Tibial nerve (tissue), 4 donors: ENCODE data around the gene CACYBP.

Source experiments
- EP300 ChIP-seq, 2 donors: sonication (generic); formaldehyde crosslinking; IDR thresholded peaks; one replicate each; pipeline ENCODE4 v1.6.1; 2017; ENCODE audit warnings: antibody characterized with exemption in 2 of 2, mild to moderate bottlenecking in 1 of 2
- POLR2A ChIP-seq, 2 donors: fragments of 450-650 bp; IDR thresholded peaks; one replicate each; pipeline ENCODE4 v1.6.1; 2017; ENCODE audit warnings: antibody characterized with exemption in 2 of 2, mild to moderate bottlenecking in 2 of 2, moderate library complexity in 2 of 2
- TF ChIP-seq, protein P1 (sequence below), 5 experiments: fragments of 200-600 bp in 3 of 5; fragments of 450-650 bp in 2 of 5; sonication (generic) in 3 of 5; IDR thresholded peaks; one replicate each; pipeline ENCODE4 v1.5.1; 2016 to 2019; ENCODE audit warnings: antibody characterized with exemption in 5 of 5, mild to moderate bottlenecking in 3 of 5, moderate library complexity in 2 of 5

DNA sequence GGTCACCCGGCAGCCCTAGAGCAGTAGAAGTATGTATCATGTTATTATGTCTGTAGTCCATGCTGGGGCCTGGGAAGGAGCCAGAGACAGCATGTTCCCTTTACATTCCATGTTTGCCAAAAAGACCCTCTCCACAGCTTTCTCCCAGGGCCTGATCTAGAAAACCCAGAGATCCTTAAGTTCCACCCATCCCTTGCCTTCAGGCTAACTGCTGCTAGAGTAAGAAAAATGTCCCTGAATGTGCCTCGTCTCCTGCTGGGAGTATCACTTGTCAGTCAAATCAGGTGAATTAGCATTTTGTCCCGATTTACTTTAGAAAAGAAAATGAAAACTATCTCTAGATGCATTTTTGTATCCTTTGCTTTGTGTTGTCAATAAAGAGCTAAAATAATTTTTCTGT, 36.7 kb downstream of the CACYBP start:
- TF ChIP-seq EP300 (IDR thresholded peaks at IDR 0.05) (no peak), POLR2A (IDR thresholded peaks at IDR 0.05) (no peak)
- TF ChIP-seq, protein P1, sequence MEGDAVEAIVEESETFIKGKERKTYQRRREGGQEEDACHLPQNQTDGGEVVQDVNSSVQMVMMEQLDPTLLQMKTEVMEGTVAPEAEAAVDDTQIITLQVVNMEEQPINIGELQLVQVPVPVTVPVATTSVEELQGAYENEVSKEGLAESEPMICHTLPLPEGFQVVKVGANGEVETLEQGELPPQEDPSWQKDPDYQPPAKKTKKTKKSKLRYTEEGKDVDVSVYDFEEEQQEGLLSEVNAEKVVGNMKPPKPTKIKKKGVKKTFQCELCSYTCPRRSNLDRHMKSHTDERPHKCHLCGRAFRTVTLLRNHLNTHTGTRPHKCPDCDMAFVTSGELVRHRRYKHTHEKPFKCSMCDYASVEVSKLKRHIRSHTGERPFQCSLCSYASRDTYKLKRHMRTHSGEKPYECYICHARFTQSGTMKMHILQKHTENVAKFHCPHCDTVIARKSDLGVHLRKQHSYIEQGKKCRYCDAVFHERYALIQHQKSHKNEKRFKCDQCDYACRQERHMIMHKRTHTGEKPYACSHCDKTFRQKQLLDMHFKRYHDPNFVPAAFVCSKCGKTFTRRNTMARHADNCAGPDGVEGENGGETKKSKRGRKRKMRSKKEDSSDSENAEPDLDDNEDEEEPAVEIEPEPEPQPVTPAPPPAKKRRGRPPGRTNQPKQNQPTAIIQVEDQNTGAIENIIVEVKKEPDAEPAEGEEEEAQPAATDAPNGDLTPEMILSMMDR (IDR thresholded peaks at IDR 0.05) = no peak
